GM03348 (cell line): Measurements from ENCODE around the gene STMND1.
A peak's percentile ranks its signal among the peaks of the same experiment; 100 is the strongest.

ENCODE experiments used
- DNase-seq: peaks from one replicate; pipeline ENCODE4 v3.0.0; 2012; ENCODE audit warnings: low spot score

STMND1 gene

DNA sequence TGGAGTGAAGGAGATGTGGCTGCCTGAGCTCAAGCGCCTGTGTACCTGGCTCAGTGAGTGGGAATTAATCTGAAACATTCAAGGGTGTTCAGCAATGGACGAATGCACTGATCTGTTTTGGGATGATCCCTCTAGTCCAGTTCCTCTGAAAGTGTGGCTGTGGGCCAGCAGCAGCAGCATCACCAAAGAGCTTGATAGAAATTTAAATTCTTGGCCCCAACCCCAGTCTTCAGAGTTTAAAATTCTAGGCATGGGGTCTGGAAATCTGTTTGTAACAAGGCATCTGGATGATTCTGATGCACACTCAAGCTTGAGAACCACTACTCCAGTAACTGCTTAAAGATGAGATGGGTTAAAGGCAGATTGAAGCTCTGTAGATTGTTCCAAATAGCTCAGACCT is 59.2 kb downstream of the STMND1 start:
- DNase-seq, result no peak

DNA sequence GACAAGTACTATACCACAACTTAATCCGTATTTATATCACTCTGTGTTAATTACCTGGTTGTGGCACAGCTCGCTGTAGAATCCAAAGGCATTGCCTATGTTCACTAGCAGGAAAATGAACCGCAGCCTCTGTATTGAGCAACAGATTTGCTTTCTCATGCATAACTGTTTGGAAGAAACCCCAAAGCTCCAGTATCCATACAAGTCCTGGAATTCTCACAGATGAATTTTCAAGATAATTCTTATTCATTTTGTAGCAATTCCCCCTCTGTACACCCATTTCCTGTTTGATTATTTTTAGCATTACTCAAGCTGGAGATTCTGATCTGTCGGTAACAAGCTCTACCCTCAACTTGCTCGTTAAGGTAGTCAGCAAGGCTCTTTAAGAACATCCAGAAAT is 63.5 kb downstream of the STMND1 start:
- peak; percentile 78 for DNase-seq

DNA sequence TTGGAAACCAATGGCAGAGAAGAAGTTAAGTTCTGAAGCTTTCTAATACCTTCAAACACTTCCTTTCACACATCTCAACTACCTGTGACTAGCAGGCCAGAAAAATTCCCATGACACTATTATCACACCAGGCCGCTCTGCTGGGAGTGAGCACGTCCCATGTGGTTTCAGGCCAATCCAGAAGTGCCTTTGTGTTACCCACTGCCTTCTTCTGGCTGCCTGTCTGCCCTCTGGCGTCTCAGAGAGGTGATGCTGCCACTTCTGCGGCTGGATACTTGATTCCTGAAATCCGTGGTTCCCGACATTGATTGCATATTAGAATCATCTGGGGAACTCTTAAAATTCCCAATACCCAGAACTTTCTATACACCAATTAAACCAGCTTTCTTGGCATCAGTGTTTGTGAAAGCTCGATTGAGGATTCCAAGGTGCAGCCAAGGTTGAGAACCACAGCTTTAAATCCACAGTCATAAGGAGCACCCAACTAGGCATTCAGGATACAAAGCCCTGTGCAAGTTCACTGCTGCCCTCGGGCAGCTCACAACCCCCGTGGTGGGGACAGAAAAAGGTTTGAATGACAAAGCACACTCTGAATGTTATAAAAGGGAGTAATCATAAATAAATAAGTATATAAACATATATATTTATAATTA is 65.6 kb downstream of the STMND1 start:
- DNase-seq, result peak; percentile 71

DNA sequence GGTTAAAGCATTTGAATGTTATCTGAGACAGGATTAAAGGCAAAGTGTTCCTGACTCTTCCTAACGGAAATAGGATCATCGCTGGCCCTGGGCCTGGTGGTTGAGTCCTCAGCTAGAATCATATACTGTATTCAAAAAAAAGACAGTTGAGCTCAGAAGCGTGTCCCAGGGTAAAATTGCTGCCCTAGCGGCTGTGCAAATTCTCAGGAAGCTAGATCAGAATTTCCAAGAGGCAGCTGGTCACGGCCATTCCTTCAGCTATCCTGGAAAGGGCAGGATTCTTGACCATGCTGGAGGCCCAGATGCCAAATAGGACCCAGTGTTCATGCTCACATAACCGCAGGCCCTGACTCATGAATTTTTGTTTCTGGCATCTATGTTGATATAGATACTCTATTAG is 67.4 kb downstream of the STMND1 start:
- DNase-seq, result peak; percentile 9

DNA sequence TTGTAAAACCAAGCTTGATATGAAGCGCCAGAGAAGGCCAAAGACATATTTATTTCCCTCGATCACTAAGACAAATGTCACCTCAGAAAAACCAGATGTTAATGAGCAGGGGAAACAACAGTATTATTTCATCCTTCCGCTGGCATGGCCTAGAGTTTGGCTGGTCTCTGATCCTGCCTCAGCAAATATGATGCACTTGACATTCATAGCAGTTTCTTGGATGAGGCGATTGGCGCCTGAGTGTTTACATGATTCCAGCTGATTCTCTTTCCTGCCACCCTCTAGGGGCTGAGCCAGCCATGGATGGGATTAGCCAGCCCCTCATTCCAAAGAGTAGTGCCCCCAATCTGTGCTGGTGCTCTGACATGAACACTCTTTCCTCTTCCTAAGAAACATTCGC is 67.9 kb downstream of the STMND1 start:
- DNase-seq, result no peak

DNA sequence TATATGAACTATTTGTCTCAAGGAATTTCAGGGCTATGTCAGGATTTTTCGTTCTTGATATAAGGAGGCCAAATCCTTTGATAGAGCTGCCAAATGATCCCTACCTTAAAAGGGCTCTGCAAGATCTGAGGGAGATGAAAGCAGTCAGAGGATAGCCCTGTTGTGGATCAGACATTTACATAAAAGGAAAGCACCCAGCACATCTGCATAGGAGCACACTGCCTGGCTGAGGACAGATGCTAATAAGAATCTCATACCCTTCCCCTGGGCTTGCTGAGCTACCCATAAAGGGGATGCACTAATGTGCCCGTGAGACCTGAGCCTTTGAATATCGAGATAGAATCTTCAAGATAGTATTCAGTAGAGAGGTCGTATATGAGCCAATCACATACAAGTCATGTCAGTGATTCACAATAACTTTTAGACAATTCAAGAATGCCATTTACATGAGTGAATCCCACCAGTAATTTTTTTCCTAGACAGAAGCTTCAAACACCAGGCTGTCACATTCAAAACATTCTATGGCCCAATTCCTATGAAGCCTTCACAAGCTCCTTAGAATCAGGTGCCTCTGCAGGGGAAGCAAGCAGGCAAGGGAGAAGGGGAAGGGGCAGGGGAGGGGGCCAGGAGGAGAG is 71.1 kb downstream of the STMND1 start:
- DNase-seq, result peak; percentile 8

DNA sequence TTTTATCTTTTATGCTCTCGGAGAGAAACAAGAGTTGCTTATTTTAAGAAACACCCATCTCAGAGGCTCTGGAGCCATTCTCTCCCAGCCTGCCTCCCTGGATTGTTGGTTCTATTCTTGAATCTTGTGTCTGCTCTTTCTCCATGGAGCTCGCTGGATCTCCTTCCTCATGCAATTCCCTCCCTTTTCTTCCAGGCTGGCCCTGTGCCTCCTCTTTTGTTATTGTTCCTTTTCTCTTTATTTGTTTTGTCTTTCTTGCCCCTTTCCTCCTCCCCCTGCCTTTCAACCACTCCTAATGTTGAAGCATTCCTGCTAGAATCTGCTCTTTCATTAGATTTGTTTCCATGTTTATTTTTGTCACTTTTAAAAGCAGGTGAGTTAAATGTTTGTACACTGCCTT is 76.5 kb downstream of the STMND1 start:
- DNase-seq, result no peak

DNA sequence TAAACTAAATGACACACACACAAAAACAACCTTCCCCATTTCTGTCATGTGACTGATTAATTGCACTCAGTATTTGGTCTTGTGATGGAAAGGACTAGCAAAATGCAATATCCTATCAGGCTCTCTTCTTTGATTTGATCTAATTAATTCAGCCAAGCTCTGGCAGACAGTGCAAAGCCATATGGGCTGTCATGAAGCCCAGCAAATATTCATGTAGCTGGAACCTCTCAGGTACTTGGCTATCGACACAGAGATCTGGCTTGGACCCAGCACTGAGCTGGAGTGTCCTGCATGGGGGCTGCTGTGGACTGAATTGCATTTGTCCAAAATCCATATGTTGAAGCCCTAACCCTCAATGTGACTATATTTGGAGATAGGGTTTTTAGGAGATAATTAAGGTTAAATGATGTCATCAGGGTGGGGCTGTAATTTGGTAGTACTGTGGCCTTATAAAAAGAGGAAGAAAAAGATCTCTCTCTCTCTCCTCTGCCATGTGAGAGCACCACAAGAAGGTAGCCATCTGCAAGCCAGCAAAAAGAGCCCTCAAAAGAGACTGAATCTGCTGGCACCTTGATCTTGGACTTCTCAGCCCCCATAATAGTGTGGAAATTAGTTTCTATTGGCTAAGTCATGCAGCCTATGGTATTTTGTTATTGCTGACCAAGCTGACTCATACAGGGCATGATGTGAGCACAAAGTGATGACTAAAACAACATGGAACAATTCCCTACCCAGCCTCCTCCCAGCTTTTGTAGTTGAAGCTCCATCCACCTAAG is 77.1 kb downstream of the STMND1 start:
- peak; percentile 29 for DNase-seq

DNA sequence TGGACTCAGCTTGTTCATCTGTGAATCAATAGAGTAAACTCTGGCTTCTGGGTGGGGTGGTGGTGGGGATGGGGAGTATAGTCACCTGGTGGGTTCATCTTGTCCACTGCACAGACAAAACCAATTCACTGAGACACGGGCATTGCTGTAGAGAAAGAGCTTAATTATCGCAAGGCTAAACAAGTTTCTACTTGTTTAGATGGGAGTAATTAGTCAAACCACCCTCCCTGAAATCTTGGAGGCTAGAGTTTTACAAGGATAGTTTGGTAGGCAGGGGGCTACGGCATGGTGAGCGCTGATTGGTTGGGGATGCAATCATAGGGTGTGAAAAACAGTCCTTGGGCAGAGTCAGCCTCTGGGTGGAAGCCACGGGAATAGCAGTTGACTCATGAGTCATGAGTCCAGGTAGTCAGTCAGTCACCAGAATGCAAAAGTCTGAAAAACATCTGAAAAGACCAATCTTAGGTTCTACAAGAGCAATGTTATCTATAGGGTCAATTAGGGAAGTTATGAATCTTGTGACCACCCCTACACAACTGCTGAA is 77.8 kb downstream of the STMND1 start:
- DNase-seq, result no peak
